HepG2 (cell line): ENCODE results near the gene HERC4. TPM values are rescaled to one million over a fixed set of nuclear protein-coding genes. Genes with fewer than 3 reads are reported as not detected.

ENCODE experiments used
- AGO2 ChIP-seq: fragments of 200-400 bp; formaldehyde crosslinking; optimal IDR thresholded peaks from 2 replicates; pipeline ENCODE3; 2017; ENCODE audit warnings: mild to moderate bottlenecking, low read depth, low read length, moderate library complexity
- ARHGAP35 ChIP-seq: sonication (generic); formaldehyde crosslinking; IDR thresholded peaks from 2 replicates; pipeline ENCODE4 v1.9.0; 2022; ENCODE audit warnings: mild to moderate bottlenecking, inconsistent platforms, moderate library complexity, missing genetic modification reagents, borderline replicate concordance
- BCL3 ChIP-seq: sonication (generic); formaldehyde crosslinking; IDR thresholded peaks from 2 replicates; pipeline ENCODE4 v1.5.1; 2020; ENCODE audit warnings: mild to moderate bottlenecking, missing genetic modification reagents, moderate library complexity
- BCLAF1 ChIP-seq: fragments of 450-650 bp; IDR thresholded peaks from 2 replicates; pipeline ENCODE4 v1.6.1; 2017; ENCODE audit warnings: mild to moderate bottlenecking
- E2F5 ChIP-seq: sonication (generic); formaldehyde crosslinking; conservative IDR thresholded peaks from 2 replicates; pipeline ENCODE4 v1.4.0; 2020; ENCODE audit warnings: missing genetic modification reagents
- FOXA3 ChIP-seq: IDR thresholded peaks from 2 replicates; pipeline ENCODE4 v1.6.1; 2016; ENCODE audit warnings: missing genetic modification reagents, missing compliant biosample characterization
- HMGXB4 ChIP-seq, 2 experiments: sonication (generic) in 1 of 2; formaldehyde crosslinking in 1 of 2; IDR thresholded peaks; 2 replicates each; pipeline versions ENCODE4 v1.4.0 to v1.6.1; 2018 to 2020; ENCODE audit warnings: missing genetic modification reagents in 2 of 2, borderline replicate concordance in 1 of 2, low read depth in 1 of 2, mild to moderate bottlenecking in 1 of 2, missing biosample characterization in 1 of 2
- POLR2G ChIP-seq: fragments of 200-400 bp; formaldehyde crosslinking; IDR thresholded peaks from 2 replicates; pipeline ENCODE4 v1.6.1; 2018; ENCODE audit warnings: mild to moderate bottlenecking, low read depth, low read length, moderate library complexity
- THAP7 ChIP-seq: sonication (generic); formaldehyde crosslinking; IDR thresholded peaks from 2 replicates; pipeline ENCODE4 v1.8.1; 2023; ENCODE audit warnings: mild to moderate bottlenecking, missing genetic modification reagents
- UBTF ChIP-seq: sonication (generic); formaldehyde crosslinking; IDR thresholded peaks from 2 replicates; pipeline ENCODE4 v1.4.0; 2020; ENCODE audit warnings: mild to moderate bottlenecking, missing genetic modification reagents
- ZBTB25 ChIP-seq: IDR thresholded peaks from 2 replicates; pipeline ENCODE4 v1.6.1; 2018; ENCODE audit warnings: missing genetic modification reagents
- ZNF235 ChIP-seq: sonication (generic); formaldehyde crosslinking; IDR thresholded peaks from 2 replicates; pipeline ENCODE4 v1.8.1; 2023; ENCODE audit warnings: mild to moderate bottlenecking, missing genetic modification reagents, borderline replicate concordance
- ZNF282 ChIP-seq: fragments of 450-650 bp; IDR thresholded peaks from 2 replicates; pipeline ENCODE4 v1.6.1; 2018; ENCODE audit not compliant: partially characterized antibody
- ZNF569 ChIP-seq: sonication (generic); formaldehyde crosslinking; IDR thresholded peaks from 2 replicates; pipeline ENCODE4 v1.5.0; 2020; ENCODE audit warnings: mild to moderate bottlenecking, missing genetic modification reagents, moderate library complexity, borderline replicate concordance
- ZNF678 ChIP-seq: sonication (generic); formaldehyde crosslinking; IDR thresholded peaks from 2 replicates; pipeline ENCODE4 v1.4.0; 2020; ENCODE audit warnings: mild to moderate bottlenecking, missing genetic modification reagents
- ZNF737 ChIP-seq: sonication (generic); formaldehyde crosslinking; IDR thresholded peaks from 2 replicates; pipeline ENCODE4 v1.5.0; 2020; ENCODE audit warnings: missing genetic modification reagents, mild to moderate bottlenecking, borderline replicate concordance
- polyA plus RNA-seq, 8 experiments: library from polyadenylated mRNA; depleted of rRNA in 3 of 8; stranded (reverse) in 7 of 8; unstranded in 1 of 8; fragments of >200 nt; fragmentation: Illumina TruSeq in 4 of 8; extraction: Trizol in 4 of 8; gene quantifications; 2 replicates each; pipeline versions ENCODE4 v1.2.1 to v1.2.3, GENCODE V29; 2011 to 2016; ENCODE audit warnings: low read depth in 4 of 8, missing spikeins in 1 of 8, mixed read lengths in 1 of 8; ENCODE audit not compliant: insufficient read depth in 1 of 8
- total RNA-seq, 5 experiments: library from RNA; depleted of rRNA; stranded (reverse); fragments of >200 nt; fragmentation: Illumina TruSeq; extraction: Trizol; gene quantifications; 2 replicates each; pipeline ENCODE4 v1.2.3, GENCODE V29; 2016; ENCODE audit warnings: low read depth in 1 of 5

The HERC4 gene
- total and polyA plus RNA-seq, 2 of the 13 experiments (the other 11 are each of a cell fraction or from before 2014, with no cell fraction given), result 9.8 to 20.2 TPM

- peak; percentile 90 for TF ChIP-seq BCL3 (CRISPR knock-in tag)
- peak; percentile 90 for TF ChIP-seq POLR2G
- TF ChIP-seq E2F5 (CRISPR knock-in tag), result peak; percentile 94
- peak; percentile 85; the same call in 1 of the 2 replicates for TF ChIP-seq ZNF235 (CRISPR knock-in tag)
- TF ChIP-seq THAP7 (CRISPR knock-in tag), result peak; percentile 65; the same call in 1 of the 2 replicates
- no peak; the same call in 1 of the 2 replicates for TF ChIP-seq ZNF569 (CRISPR knock-in tag)
- peak; percentile 79 for TF ChIP-seq UBTF
- 0 out of 2 replicates have a peak, but pooled peaks have one; percentile 44 for TF ChIP-seq ZBTB25 (CRISPR knock-in tag)
- TF ChIP-seq ZNF737 (CRISPR knock-in tag), result no peak
- no peak for TF ChIP-seq AGO2
- no peak for TF ChIP-seq BCLAF1
- TF ChIP-seq HMGXB4 (CRISPR knock-in tag; IDR thresholded peaks at IDR 0.05; ENCODE audit: borderline replicate concordance in 1 of 2, low read depth in 1 of 2), result peak; percentile 48 to 73; a peak in 2 of 4 replicates
- TF ChIP-seq ZNF678 (CRISPR knock-in tag), result no peak
- TF ChIP-seq ARHGAP35, result peak; percentile 93; the same call in 1 of the 2 replicates
- peak; percentile 68 for TF ChIP-seq FOXA3
- TF ChIP-seq ZNF282, result no peak
Observed at GRCh38 chr10:67884313-67884841, 190.7 kb downstream of the HERC4 start, which contains the start of gene SIRT1 (continued).
